ENCODE results near the gene BFSP2.

BFSP2 gene

DNA sequence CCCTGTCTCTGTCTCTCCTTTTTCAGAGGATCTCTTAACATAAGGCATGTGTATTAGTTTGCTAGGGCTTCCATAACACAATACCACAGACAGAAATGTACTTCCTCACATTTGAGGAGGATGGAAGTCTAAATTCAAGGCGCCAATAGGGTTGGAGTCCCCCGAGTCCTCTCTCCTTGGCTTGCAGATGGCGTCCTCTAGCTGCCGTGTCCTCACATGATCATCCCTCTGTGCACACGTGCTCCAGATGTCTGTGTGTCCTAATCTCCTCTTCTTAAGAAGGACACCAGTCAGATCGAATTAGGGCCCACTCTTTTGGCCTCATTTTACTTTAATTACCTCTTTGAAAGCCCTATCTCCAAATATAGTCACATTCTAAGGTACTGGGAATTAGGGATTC lies 23.0 kb upstream of the BFSP2 start:
- no peaks in the 10 kb centered on the region for H3K27me3 ChIP-seq (replicated peaks; ENCODE audit: insufficient read depth, low read length)
- no peak for DNase-seq
- no peaks in the 10 kb centered on the region for H3K9me2 ChIP-seq (replicated peaks; ENCODE audit: insufficient read depth, low read length)
- H3K9ac ChIP-seq (ENCODE audit: low read length), result no peak overlapping the region
- H3K9me3 ChIP-seq (replicated peaks; ENCODE audit: insufficient read depth, low read length), result no peaks in the 10 kb centered on the region
- H3K4me3 ChIP-seq (ENCODE audit: low read length), result no peak overlapping the region
- no peaks in the 10 kb centered on the region for H4K20me1 ChIP-seq (ENCODE audit: insufficient read depth, low read length)
- H3K4me1 ChIP-seq (ENCODE audit: low read length), result no peaks in the 10 kb centered on the region
- no peak overlapping the region for H3K4me2 ChIP-seq (ENCODE audit: low read depth, low read length)
- no peaks in the 10 kb centered on the region for H3K79me2 ChIP-seq (ENCODE audit: low read length)
- no peaks in the 10 kb centered on the region for H3K36me3 ChIP-seq (replicated peaks; ENCODE audit: insufficient read depth, low read length)
- no peak overlapping the region for H3K27ac ChIP-seq (ENCODE audit: low read length)
- no peak overlapping the region for H2AFZ ChIP-seq (ENCODE audit: low read length)
- TF ChIP-seq, protein P1, sequence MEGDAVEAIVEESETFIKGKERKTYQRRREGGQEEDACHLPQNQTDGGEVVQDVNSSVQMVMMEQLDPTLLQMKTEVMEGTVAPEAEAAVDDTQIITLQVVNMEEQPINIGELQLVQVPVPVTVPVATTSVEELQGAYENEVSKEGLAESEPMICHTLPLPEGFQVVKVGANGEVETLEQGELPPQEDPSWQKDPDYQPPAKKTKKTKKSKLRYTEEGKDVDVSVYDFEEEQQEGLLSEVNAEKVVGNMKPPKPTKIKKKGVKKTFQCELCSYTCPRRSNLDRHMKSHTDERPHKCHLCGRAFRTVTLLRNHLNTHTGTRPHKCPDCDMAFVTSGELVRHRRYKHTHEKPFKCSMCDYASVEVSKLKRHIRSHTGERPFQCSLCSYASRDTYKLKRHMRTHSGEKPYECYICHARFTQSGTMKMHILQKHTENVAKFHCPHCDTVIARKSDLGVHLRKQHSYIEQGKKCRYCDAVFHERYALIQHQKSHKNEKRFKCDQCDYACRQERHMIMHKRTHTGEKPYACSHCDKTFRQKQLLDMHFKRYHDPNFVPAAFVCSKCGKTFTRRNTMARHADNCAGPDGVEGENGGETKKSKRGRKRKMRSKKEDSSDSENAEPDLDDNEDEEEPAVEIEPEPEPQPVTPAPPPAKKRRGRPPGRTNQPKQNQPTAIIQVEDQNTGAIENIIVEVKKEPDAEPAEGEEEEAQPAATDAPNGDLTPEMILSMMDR (IDR thresholded peaks at IDR 0.05; ENCODE audit: low read length), result no peak
- TF ChIP-seq EZH2 (optimal IDR thresholded peaks at IDR 0.05; ENCODE audit: low read depth, low read length) (no peak), EZH2phosphoT487 (IDR thresholded peaks at IDR 0.05; ENCODE audit: low read length) (no peak)
- H3F3A ChIP-seq (ENCODE audit: insufficient read depth, low read length), result no peaks in the 10 kb centered on the region

DNA sequence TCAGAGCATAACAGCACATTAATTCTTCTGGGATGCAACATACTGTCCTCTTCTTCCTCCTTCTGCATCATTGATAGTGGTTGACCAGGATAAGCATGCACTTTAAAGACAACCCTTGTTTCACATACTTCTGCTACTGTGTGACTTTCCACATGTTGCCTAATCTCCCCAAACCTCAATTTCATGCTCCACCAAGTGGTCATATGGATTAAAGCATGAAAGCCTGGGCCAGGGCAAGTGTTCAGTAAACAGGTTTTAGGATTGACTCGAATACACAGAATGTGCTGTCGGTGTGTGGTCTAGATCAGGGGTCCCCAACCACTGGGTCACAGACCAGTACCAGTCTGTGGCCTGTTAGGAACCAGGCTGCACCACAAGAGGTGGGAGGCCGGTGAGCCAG lies 22.5 kb upstream of the BFSP2 start:
- no peaks in the 10 kb centered on the region for H3K9me2 ChIP-seq (replicated peaks; ENCODE audit: insufficient read depth, low read length)
- H3K4me2 ChIP-seq (ENCODE audit: low read depth, low read length), result no peak overlapping the region
- no peaks in the 10 kb centered on the region for H3K27me3 ChIP-seq (replicated peaks; ENCODE audit: insufficient read depth, low read length)
- DNase-seq, result peak; percentile 29
- no peaks in the 10 kb centered on the region for H3K36me3 ChIP-seq (replicated peaks; ENCODE audit: insufficient read depth, low read length)
- H3K79me2 ChIP-seq (ENCODE audit: low read length), result no peaks in the 10 kb centered on the region
- no peaks in the 10 kb centered on the region for H4K20me1 ChIP-seq (ENCODE audit: insufficient read depth, low read length)
- H3K9me3 ChIP-seq (replicated peaks; ENCODE audit: insufficient read depth, low read length), result no peaks in the 10 kb centered on the region
- TF ChIP-seq, protein P1 (IDR thresholded peaks at IDR 0.05; ENCODE audit: low read length), result peak; percentile 49
- no peak for TF ChIP-seq EZH2 (optimal IDR thresholded peaks at IDR 0.05; ENCODE audit: low read depth, low read length)
- H2AFZ ChIP-seq (ENCODE audit: low read length), result no peak overlapping the region
- H3K27ac ChIP-seq (ENCODE audit: low read length), result no peak overlapping the region
- H3K9ac ChIP-seq (ENCODE audit: low read length), result no peak overlapping the region
- H3K4me3 ChIP-seq (ENCODE audit: low read length), result no peak overlapping the region
- H3F3A ChIP-seq (ENCODE audit: insufficient read depth, low read length), result no peaks in the 10 kb centered on the region
- H3K4me1 ChIP-seq (ENCODE audit: low read length), result no peaks in the 10 kb centered on the region

DNA sequence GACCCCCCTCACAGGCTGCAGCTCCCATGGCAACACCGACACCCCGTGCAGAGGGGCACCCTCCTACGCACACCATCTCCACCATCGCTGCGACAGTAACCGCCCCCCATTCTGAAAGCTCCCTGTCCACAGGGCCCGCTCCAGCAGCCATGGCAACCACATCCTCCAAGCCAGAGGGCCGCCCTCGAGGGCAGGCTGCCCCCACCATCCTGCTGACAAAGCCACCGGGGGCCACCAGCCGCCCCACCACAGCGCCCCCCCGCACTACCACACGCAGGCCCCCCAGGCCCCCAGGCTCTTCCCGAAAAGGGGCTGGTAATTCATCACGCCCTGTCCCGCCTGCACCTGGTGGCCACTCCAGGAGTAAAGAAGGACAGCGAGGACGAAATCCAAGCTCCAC lies 19.9 kb upstream of the BFSP2 start:
- H3K4me3 ChIP-seq (ENCODE audit: low read length), result no peak overlapping the region
- H3F3A ChIP-seq (ENCODE audit: insufficient read depth, low read length), result no peaks in the 10 kb centered on the region
- H3K9me2 ChIP-seq (replicated peaks; ENCODE audit: insufficient read depth, low read length), result no peaks in the 10 kb centered on the region
- H3K79me2 ChIP-seq (ENCODE audit: low read length), result no peaks in the 10 kb centered on the region
- H4K20me1 ChIP-seq (ENCODE audit: insufficient read depth, low read length), result no peaks in the 10 kb centered on the region
- TF ChIP-seq, protein P1 (IDR thresholded peaks at IDR 0.05; ENCODE audit: low read length), result no peak
- TF ChIP-seq EZH2phosphoT487 (IDR thresholded peaks at IDR 0.05; ENCODE audit: low read length) (no peak), EZH2 (optimal IDR thresholded peaks at IDR 0.05; ENCODE audit: low read depth, low read length) (no peak)
- no peak for DNase-seq
- H3K4me1 ChIP-seq (ENCODE audit: low read length), result no peaks in the 10 kb centered on the region
- H3K36me3 ChIP-seq (replicated peaks; ENCODE audit: insufficient read depth, low read length), result no peaks in the 10 kb centered on the region
- H2AFZ ChIP-seq (ENCODE audit: low read length), result no peak overlapping the region
- no peaks in the 10 kb centered on the region for H3K27me3 ChIP-seq (replicated peaks; ENCODE audit: insufficient read depth, low read length)
- no peak overlapping the region for H3K9ac ChIP-seq (ENCODE audit: low read length)
- H3K4me2 ChIP-seq (ENCODE audit: low read depth, low read length), result no peak overlapping the region
- no peaks in the 10 kb centered on the region for H3K9me3 ChIP-seq (replicated peaks; ENCODE audit: insufficient read depth, low read length)
- H3K27ac ChIP-seq (ENCODE audit: low read length), result no peak overlapping the region

Data from MM.1S (cell line).